ENCODE results near the gene FAM117A.

FAM117A gene

DNA sequence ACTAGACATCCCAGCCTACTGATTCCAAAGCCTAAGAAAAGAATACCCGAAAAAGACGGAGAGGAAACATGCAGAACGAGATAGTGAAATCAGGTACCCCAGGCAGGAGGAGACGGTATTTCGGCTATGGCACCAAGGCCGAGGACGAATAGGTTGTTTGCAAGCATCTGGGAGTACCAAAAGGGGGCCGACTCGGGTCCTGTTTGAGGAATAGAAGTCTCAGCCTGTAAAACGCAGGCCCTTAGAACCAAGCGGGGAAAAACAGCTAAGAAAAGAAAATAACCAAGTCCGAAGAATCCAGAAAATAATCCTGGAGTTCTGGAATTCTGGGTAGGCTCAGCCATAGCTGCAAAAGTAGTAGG, 56.7 kb downstream of the FAM117A start:
- no peak for DNase-seq

DNA sequence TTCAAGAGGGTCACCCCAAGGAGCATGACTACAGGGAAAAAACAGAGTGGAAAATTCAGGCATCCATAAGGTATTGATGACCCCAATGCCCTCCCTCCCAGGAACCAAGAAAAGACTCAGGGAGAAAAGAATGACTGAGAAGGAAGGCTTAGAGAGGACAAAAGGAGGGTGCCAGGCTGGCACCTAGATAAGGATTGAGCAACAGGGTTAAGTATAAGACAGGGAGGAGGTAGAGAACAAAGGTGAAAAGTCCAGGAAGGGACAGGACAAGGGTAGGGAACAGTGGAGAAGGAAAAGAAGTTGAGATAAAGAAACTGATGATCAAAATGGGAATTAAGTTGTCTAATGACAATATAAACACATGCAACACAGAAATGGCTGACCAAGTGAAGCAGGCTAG, 58.7 kb downstream of the FAM117A start:
- no peak for DNase-seq

DNA sequence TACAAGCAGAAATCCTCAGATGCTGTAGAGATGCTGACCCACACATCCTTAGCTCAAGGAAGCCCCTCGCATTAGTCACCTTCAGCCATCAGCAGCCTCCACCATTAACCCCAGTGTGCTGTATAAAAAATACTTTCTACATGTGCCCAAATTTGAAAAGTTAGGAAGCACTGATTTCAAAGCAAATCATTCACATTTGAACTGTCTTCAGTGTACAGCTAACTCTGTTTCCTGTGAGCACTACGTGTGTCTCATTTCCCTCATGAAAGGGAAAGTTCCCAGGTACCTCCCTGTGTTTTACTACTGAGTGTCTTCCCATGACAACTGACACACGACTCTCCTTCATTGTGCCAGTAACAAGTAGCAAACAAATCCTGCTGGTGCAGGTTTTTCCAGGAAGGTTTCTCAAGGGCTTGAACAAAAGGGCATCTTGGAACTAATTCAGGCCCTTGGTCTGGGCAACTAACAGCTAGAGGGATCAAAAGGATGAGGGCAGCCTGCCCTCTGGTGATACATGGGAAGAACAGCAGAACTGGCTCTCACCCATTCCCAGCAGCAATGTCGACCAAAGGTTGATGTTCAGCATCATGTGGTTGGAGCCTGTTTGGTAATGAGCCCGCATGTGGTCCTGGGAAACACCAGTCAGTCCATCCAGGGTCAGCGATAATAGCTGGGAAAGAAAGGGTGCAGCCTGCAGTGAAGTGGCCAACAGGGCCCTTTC, 60.2 kb downstream of the FAM117A start:
- DNase-seq, result no peak

DNA sequence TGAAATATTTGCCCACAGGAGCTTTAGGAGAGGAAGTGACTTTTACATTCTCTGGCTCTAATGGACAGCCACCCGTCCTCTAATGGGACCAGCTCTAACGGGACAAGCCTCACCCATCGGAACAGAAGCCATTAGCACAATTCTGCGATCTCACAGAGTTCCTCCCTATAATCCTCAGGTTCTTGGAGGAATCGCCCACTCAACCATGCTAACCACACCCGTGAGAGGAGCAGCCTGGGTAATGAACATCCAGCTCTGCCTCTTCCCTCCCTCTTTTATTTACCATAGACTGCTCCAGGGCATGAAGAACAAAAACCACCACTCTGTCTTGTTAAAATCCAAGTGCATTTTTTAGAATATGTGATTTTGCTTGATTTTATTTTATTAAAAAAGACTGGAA, 63.0 kb downstream of the FAM117A start:
- no peak for DNase-seq

DNA sequence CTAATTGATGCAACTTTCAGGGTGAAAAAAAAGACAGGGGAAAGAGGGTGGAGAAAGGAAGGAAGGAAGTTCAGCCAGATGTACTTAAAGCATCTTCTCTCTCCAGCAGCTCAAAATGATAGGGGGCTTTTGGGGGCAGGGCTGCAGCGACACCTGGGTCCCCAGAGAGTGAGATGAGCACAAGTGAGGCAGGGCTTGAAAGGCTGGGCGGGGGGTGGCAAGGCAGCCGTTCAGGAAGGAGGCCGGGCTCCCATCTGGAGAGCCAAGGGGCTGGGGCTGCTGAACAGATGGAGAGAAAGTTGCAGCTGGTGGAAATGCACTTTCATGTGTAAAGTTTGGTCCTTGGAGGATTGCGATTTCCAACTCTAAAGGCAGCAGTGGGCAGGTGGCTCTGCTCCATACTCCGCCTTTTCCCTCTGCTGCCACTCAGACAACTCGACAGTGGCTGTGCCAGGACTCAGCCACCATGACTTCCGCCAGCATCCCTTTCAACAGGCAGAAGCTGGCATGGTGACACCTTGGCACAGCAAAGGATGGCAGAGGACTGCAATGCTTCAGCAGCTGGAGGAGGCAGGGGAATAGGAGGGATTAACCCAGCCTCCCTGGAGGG, 63.9 kb downstream of the FAM117A start:
- no peak for DNase-seq

DNA sequence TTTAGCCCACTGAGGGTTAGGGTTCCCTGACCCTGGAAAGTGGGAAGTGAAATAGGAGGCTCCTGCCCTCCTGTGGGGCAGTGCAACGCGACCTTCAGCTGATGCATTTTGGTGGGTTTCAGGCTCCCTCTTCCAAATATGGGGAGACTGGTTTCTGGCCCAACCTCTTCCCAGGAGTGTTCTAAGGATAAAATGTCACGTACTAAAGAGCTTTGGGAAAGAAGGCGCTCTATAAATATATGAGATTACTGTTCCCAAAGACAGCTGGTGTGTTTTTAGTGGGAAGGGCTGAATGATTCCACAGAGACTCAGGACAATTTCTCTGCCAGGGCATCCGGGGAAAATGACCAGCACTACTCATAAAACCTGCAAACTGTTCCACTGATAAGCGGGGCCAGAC, 65.9 kb downstream of the FAM117A start:
- DNase-seq, result no peak

DNA sequence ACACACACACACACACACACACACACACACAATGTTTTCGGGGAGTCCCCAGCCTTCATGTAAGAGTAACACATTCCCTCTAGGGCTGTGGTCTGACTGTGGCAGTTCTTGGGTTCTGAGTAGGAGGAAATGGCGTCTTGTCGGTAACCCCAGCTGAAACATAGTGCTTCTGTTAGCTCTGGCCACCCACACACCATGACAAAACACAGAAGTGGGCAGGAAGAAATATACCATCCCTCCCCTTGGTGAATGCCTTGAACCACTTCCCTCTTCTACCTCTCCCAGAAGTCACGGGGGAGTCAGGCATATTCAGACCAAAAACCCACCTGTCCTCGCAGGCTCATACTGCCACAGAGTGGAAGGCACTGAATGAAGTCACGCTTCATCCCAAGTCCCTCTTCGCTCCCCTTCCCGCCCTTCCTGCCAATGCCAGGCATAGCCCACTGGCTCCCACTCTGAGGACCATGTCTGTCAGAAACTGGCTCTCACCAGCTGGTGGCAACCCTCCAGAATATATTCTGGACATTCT, 67.6 kb downstream of the FAM117A start:
- no peak for DNase-seq

DNA sequence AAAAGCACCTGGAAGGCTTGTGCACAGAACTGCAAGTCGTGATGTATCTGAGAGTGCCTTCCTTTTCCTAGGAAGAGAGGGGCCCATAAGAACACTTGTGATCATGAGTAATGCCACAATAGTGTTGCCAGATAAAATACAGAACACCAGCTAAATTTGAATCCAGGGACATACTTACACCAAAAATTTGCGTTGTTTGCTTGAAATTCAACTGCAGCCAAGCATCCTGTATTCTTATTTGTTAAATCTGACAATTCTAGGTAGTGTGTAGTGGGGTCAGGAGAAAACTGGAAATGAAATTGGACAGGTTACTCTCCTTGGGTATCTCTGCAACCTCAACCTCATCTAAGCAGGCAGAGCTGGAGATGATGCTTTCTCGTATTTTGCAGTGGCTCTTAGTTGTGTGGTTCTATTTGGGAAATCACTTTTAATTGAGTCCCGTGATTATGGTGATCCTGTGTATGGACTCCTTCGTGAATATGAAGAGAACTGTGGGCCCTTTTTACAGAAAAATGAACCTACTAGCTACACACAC, 68.2 kb downstream of the FAM117A start:
- no peak for DNase-seq

DNA sequence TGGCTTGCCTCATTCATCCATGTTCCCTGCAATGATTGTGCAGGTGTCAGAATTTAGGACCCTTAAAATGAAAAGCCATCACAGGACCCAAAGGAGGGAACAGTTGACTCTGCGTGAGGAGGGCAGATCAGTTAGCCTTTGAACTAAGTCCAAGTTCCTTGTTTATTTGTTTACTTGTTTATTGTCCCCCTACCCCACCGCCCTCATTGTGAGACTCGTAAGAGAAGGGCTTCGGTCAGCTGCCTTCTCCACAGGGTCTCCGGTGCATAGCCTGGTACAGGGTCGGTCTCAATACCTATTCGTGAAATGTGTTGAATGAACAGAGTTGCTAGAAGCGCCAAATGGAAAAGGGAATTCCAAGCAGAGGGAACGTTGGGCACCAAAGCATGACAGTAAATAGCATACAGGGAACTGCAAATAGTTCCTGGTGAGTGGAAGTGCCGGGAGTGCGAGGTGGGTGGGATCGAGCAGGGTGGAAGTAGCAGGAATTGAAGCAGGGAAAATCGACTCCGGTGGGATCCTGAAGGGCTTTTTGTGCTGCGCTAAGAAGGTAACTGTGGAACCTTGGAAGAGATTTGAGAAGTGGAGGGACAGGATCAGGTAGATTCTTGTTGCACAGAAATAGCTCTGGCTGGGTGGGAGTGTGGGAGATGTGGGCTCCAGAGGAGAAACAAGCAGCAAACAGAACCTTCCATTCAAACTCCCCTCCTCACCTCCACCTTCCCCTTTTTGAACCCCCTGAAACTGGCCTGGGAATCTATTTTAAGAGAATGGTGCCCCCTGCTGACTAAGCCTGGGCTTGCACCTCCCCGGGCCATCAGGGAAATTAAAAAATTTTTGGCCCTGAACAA, 68.9 kb downstream of the FAM117A start:
- DNase-seq, result no peak

DNA sequence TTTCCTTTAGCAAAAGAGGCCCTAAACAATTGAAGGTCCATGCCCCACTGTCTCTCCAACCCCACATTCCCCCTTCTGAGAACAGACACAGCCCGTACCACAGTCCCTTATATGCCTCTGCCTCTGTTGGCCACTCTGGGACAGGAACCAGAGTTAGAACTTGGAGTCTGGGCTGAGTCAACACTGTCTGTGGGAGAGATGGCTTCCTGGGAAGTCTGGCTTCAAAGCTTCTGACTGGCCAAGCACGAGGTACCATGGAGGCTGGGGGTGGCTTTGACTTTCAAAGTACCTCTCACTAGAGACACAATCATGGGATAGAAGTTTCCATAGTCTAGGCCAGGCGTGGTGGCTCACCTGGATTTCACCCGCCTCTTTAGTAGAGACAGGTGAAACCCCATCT, 71.2 kb downstream of the FAM117A start:
- no peak for DNase-seq

DNA sequence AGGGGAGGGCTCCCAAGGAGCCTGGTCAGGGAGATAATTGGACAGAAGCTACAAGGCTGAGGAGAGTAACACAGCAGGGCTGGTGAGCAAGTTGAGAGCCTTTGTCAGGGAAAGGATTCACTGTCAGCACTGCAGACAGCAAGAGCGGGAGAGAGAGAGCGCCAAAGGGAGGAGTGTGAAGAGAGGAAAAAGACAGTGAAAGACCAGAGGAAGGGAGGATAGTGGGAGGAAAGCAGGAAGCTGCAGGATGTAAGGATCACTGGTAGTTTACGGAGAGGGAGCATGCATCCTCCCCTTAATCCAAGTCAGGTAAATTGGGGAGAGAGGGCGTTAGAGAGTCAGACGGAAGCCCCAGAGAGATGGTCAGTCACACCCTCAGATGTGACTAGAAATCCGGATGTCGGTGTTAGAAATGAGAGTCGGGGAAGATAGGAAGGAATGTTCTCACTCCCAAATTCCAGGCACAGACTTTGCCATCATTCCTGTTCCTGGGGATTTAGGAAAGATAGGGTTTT, 72.2 kb downstream of the FAM117A start:
- DNase-seq, result no peak

DNA sequence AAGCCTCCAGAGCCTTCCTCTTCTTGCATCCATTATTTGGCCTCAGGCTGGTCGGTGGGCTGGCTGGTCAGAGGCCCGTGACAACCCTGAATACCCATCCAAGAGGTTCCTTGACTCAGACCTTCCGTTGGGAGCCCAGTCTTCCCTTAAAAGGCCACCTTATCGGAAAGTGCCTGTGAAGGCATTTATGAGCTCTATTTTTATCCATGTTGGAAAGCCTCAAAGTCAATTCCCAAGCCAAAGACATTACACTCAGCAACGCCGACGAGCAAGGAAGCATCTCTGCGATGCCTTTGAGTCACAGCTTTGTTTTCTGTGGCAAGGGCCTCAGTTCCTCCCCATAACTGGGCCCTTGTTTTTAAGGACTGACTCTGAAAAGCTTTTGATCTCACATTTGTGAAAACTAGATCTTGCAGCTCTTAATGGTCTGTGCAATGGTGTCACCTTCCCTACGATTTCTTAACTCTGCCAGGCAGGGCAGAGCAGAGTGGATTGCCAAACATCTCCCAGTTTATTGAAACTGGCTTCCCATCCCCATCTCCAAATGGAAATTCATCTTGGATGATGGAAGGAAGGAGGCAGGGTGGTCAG, 72.8 kb downstream of the FAM117A start:
- no peak for DNase-seq

DNA sequence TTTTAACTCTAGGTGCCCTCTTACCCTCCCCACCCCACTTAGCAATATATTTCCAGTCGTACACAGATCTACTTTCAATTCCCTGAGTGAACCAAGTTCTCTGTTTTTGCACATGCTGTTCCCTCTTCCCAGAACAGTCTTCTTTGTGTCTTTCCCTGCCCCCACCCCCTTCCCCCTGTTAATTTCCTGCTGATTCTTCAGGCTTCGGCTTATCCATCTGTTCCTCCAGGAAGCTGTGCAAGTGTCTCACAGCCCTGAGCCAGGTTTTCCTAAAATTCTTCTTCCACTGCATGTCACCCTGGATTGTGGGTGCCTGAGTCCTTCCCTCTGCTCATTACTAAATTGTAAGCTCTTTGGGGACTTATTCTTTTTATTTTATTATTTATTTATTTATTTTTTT, 73.7 kb downstream of the FAM117A start:
- no peak for DNase-seq

DNA sequence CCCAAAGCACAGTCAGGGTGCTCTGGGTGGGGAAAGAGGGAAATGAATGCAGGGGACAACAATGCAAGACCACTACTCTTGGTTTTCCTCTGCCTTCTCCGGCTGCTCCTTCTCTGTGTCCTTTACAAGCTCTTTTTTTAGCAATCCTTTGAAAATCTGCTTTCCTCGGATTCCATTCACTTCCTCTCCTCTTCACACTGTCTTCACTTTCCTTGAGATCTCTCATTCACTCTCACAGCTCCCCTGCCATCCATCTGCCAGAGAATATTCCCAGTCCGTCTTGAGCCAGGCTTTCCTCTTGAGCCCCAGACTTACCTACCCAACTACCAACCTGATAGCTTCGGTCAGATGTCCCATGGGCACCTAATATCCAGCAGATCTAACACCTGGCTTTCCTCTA, 75.1 kb downstream of the FAM117A start:
- no peak for DNase-seq

DNA sequence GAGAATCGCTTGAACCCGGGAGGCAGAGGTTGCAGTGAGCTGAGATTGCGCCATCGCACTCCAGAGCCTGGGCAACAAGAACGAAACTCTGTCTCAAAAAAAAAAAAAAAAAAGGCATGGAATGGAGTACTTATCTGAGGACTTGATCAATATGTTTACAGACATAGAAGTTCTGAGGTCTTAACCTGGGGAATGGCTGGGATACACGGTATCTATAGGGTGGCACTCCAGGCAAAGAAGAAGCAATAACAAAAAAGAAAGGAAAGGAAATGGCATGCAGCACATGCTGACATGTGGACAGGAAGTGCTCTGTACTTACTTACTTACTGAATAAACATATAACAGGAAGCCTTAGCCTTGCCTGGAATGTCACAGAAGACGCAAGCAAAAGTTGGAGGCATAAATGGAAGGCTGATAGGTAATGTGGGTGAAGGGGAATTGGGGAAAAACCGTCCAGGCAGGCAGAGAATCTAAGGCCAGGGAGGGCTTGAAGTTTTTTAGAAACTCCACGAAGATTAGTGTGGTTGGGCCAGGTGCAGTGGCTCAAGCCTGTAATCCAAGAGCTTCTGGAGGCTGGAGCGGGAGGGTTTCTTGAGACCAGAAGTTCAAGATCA, 75.9 kb downstream of the FAM117A start:
- no peak for DNase-seq

DNA sequence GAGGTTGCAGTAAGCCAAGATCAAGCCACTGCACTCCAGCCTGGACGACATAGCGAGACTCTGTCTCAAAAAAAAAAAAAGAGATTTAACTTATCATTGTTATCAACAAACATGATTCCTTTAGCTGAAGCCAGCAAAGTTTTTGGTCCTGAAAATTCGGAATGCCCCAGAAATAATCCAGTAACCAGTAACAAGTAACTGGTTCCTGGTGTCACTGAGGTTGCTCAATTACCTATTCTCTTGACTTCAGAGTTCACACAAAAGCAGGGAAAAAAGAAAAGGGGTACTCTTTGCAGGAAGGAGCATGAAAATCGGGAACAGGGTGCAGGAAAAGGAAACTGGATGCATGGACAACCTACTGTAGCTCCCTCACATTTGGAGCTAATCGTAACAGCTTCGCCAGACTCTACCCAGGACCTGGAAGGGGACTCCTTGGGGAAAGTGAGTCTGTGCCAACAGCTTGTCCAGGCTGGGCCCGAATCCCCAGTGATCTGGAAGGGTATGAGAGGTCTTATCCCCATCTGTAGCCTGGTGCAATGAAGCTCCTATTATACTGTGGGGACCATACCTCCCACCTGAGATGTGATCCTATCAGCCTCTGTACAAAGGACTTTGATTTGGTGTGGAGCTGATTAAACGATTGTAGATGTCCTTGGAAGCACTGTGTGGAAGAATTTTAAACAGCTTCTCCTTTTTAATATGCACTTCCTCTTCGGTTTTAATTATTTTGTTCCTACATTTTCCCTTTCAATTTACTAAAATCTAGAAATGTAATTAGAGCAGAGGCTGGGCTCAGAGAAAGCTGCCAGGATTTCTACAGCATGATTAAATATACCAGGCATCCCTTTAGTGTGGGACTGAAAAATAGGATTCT, 82.6 kb downstream of the FAM117A start:
- no peak for DNase-seq

DNA sequence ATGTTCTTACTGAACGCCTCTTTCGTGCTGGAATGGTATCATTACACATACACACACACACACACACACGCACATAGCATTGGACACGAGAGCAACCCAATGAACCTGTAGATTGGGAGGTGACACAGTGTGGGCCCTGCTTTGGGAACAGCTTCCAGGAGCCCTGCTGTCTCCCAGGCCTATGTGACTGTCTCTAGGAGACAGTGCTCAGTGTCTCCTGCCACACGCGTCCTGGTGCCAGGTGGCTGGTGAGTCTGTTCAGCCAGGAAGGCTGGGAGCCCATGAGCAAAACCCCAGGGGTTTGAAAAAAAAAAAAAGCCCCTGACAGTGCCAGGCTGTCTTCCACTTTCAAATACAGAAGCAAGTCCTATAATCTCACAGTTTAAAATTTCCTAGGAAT, 83.6 kb downstream of the FAM117A start:
- DNase-seq, result no peak

DNA sequence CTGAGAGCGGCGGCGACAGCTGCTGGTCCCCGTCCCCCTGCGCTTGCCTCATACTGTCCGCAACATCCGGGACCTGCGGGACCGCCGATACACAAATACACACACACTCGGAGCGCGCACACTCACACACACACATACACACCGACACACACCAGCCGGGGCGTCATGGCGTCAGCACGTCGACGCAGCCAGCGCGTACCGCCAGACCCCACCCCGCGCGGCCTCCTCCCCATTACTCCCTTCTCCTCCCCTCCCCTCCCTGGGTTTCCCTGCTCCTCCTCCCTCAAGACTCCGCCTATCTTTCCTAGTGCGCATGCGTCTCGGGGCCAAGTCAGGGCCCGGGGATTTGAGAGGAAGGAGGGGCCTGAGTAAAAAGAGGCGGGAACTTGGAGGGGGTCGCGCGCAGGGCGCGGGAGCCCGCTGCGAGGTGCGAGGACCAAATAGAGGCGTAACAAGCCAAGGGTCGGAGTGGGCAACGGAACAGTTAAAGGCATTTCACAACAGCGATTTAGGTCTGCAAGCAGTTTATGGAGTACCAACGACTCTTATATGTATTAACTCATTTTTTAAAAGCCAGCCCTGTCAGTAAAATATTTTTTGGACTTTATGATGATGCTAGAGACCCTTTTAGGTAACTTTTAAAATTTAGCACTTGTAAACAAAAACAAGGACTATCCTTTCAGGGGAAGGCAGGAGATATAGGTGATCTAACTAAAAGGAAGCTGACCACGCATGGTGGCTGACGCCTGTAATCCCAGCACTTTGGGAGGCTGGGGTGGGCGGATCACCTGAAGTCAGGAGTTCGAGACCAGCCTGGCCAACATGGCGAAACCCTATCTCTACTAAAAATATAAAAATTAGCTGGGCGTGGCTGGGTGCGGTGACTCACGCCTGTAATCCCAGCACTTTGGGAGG, 85.7 kb downstream of the FAM117A start, which contains the start of gene SPOP:
TSS of gene SPOP (minus strand) at position 165 of the 915 bp plus-strand sequence. CDS start 55,287 bp downstream, outside the sequence.
- DNase-seq, result peak; percentile 98

DNA sequence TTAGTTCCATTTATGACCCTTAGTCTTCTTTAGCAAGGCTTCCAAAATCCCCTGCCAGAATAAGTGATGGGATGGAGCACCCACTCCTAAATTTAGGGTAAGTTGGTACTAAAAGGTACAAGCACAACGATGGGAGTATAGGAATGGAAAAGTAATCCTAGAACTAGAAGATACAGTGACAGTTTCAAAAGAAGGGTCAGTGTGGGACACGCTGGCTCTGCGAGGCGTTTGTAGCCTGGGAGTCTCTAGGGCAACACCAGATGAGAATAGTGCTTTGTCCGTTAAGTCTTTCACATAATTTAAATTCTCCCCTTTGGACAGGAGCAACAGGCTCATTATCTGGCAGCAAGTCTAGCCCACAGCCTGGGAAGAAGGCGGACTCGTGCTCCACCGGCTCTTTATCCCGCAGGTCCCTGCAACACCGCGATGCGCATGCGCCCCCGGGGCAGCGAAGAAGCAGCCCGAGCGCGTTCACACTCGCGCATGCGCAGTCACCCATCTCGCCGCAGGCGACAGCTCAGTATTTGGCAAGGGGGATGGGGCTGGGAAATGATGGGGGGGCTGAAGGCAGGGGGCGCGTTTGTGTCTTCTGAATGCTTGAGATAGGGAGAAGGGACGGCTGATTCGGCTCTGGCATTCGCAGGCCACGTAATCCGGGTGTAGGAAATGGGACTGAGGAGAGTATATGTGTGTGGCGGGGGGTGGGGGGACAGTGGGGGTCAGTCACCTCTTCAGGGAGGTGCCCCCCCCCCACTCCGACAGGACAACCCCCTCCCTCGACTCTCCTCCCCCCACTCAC, 86.6 kb downstream of the FAM117A start:
- DNase-seq, result peak; percentile 89
